ENCODE data around the gene NDUFB2. TPM values are rescaled to one million over a fixed set of nuclear protein-coding genes. Genes with fewer than 3 reads are reported as not detected.

Gene NDUFB2
- total RNA-seq, 2 experiments from 2014 or later, result 73.7 to 84.4 TPM

DNA sequence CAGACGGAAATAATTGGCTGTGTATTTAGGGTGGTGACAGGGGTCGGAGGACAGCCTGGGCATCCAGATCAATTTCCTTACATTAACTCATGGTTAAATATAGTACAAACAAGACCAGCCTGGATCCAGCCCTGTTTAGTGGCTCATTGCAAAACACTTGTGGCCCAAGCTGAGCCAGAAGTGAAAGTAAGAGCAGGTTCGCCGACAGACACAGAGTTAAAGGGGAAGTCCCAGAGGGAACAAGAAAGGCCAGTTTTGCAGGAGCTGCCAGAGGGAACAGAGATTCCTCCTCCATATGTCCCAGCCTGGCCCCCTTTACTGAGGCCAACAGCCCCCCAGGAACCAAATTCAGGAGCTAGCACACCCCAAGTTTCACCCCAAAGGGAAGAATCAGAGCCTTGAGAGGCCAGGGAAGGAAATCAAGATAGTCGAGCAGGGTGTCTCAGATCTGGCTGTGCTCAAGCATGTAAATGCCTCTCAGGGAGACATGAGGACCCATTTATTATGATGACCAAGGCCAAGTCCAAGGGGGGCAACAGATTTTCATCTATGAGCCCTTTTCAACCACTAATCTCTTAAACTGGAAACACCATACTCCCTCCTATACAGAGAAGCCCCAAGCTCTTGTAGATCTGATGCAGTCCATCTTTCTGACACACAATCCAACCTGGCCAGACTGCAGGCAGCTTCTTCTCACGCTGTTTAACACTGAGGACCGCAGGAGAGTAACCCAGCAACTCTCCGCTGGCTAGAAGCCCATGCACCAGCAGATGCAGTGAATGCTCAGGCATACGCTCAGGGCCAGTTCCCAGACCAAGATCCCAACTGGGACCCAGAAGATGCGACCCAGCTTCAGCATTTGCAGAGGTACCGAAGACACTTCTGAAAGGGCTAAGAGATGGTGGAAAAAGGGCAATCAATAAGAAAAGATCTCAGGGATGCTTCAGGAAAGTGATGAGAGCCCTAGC, 39.7 kb upstream of the NDUFB2 start:
- POLR2A ChIA-PET, result interaction anchor here (1.0 kb wide), 1 partner anchor 169 kb away, joined by 3 read pairs; no protein-coding TSS in a partner anchor
- DNase-seq, result peak in 9 of 14 experiments; percentile 18 to 69 (median 32)
- Mint-ChIP-seq H3K36me3 (ENCODE audit: low read depth) (no peaks in the 10 kb centered on the region), H3K27me3 (peaks cover 37% of the 10 kb centered on the region), H3K9me3 (no peaks in the 10 kb centered on the region), H3K4me3 (peak overlapping the region; percentile 82), H3K27ac (peak overlapping the region; percentile 76), H3K4me1 (ENCODE audit: low read depth) (peaks cover 18% of the 10 kb centered on the region)
- peaks cover 20% of the 10 kb centered on the region for H3K4me1 ChIP-seq (ENCODE audit: insufficient read depth, low read length)
- H3K9me3 ChIP-seq (ENCODE audit: control insufficient read depth in 1 of 2, insufficient read depth in 1 of 2, low read length in 2 of 2), result no peaks in the 10 kb centered on the region
- no peaks in the 10 kb centered on the region for H3K36me3 ChIP-seq (ENCODE audit: insufficient read depth, low read length)
- CTCF ChIA-PET, result interaction anchor here (1.1 kb wide), 1 partner anchor 10 kb away, joined by 3 read pairs; no protein-coding TSS in a partner anchor
- TF ChIP-seq, protein P1, sequence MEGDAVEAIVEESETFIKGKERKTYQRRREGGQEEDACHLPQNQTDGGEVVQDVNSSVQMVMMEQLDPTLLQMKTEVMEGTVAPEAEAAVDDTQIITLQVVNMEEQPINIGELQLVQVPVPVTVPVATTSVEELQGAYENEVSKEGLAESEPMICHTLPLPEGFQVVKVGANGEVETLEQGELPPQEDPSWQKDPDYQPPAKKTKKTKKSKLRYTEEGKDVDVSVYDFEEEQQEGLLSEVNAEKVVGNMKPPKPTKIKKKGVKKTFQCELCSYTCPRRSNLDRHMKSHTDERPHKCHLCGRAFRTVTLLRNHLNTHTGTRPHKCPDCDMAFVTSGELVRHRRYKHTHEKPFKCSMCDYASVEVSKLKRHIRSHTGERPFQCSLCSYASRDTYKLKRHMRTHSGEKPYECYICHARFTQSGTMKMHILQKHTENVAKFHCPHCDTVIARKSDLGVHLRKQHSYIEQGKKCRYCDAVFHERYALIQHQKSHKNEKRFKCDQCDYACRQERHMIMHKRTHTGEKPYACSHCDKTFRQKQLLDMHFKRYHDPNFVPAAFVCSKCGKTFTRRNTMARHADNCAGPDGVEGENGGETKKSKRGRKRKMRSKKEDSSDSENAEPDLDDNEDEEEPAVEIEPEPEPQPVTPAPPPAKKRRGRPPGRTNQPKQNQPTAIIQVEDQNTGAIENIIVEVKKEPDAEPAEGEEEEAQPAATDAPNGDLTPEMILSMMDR (IDR thresholded peaks at IDR 0.05), result no peak
- ATAC-seq (ENCODE audit: poor library complexity), result peak; percentile 66
- H3K27ac ChIP-seq (ENCODE audit: low read depth in 1 of 2, low read length in 2 of 2), result no peak overlapping the region
- intact Hi-C loops (cut with DNase I, micrococcal nuclease), result loop anchor here in 1 of 2 experiments (10.0 kb wide), 1 partner anchor 358 kb away; the partner anchor contains the start of gene MRPS33
- no peaks in the 10 kb centered on the region for H3K27me3 ChIP-seq (ENCODE audit: control insufficient read depth in 1 of 2, insufficient read depth in 2 of 2, low read length in 2 of 2)
- H3K4me3 ChIP-seq (ENCODE audit: low read length), result peak overlapping the region; percentile 43

DNA sequence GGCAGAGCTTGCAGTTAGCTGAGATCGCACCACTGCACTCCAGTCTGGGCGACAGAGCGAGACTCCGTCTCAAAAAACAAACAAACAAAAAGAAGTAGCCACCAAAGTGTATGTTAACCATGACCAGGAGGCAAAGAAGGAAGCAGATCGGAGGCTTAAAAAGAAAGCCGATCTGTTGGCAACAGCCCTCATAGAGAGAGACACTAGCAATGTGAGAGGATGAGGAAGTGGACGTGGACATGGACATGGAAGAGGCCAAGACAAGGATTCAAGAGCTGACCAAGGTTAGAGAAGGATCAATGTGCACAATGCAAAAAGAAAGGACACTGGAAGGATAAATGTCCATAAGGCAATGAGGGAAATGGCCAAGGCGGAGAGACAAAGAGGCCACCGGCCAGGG, 38.6 kb upstream of the NDUFB2 start:
- Mint-ChIP-seq H3K9me3 (no peaks in the 10 kb centered on the region), H3K27me3 (peaks cover 37% of the 10 kb centered on the region), H3K36me3 (ENCODE audit: low read depth) (no peaks in the 10 kb centered on the region), H3K4me3 (no peak overlapping the region), H3K27ac (no peak overlapping the region), H3K4me1 (ENCODE audit: low read depth) (peaks cover 18% of the 10 kb centered on the region)
- DNase-seq (no peak), ATAC-seq (ENCODE audit: poor library complexity) (no peak)
- intact Hi-C loops (cut with DNase I, micrococcal nuclease), result loop anchor here in 1 of 2 experiments (10.0 kb wide), 1 partner anchor 357 kb away; the partner anchor contains the start of gene MRPS33
- TF ChIP-seq, protein P1 (IDR thresholded peaks at IDR 0.05), result no peak
- Histone ChIP-seq H3K9me3 (ENCODE audit: control insufficient read depth in 1 of 2, insufficient read depth in 1 of 2, low read length in 2 of 2) (no peaks in the 10 kb centered on the region), H3K4me3 (ENCODE audit: low read length) (no peak overlapping the region), H3K4me1 (ENCODE audit: insufficient read depth, low read length) (peaks cover 20% of the 10 kb centered on the region), H3K27me3 (ENCODE audit: control insufficient read depth in 1 of 2, insufficient read depth in 2 of 2, low read length in 2 of 2) (no peaks in the 10 kb centered on the region), H3K27ac (ENCODE audit: low read depth in 1 of 2, low read length in 2 of 2) (no peak overlapping the region), H3K36me3 (ENCODE audit: insufficient read depth, low read length) (no peaks in the 10 kb centered on the region)
- ChIA-PET CTCF (no interaction called here), POLR2A (no interaction called here)

DNA sequence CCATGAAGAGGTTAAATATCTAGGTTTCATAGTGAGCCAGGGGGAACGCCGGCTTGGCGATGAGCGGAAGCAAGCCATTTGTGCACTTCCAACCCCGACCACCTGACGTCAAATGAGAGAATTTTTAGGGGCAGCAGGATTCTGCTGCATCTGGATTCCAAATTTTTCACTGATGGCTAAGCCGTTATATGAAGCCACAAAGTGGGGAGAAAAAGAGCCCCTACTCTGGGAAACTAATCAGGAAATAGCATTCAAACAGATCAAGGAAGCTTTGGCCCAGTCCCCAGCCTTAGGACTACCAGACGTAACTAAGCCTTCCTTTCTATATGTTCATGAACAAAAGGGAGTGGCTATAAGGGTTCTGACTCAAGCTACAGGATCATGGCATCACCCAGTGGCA, 36.7 kb upstream of the NDUFB2 start:
- ChIA-PET CTCF (no interaction called here), POLR2A (interaction anchor here (2.5 kb wide), 1 partner anchor 13 kb away, joined by 7 read pairs; the partner anchor contains the start of gene ADCK2)
- H3K27ac Mint-ChIP-seq, result no peak overlapping the region
- H3K27me3 Mint-ChIP-seq, result peaks cover 27% of the 10 kb centered on the region
- peaks cover 12% of the 10 kb centered on the region for H3K4me1 Mint-ChIP-seq (ENCODE audit: low read depth)
- no peak overlapping the region for H3K27ac ChIP-seq (ENCODE audit: low read depth in 1 of 2, low read length in 2 of 2)
- no peaks in the 10 kb centered on the region for H3K9me3 ChIP-seq (ENCODE audit: control insufficient read depth in 1 of 2, insufficient read depth in 1 of 2, low read length in 2 of 2)
- no peak overlapping the region for H3K4me3 ChIP-seq (ENCODE audit: low read length)
- TF ChIP-seq, protein P1 (IDR thresholded peaks at IDR 0.05), result no peak
- DNase-seq (no peak), ATAC-seq (ENCODE audit: poor library complexity) (no peak)
- no peaks in the 10 kb centered on the region for H3K36me3 ChIP-seq (ENCODE audit: insufficient read depth, low read length)
- H3K9me3 Mint-ChIP-seq, result no peaks in the 10 kb centered on the region
- H3K4me1 ChIP-seq (ENCODE audit: insufficient read depth, low read length), result peaks cover 15% of the 10 kb centered on the region
- H3K36me3 Mint-ChIP-seq (ENCODE audit: low read depth), result no peaks in the 10 kb centered on the region
- no peaks in the 10 kb centered on the region for H3K27me3 ChIP-seq (ENCODE audit: control insufficient read depth in 1 of 2, insufficient read depth in 2 of 2, low read length in 2 of 2)
- intact Hi-C loops (cut with DNase I, micrococcal nuclease), result loop anchor here in 1 of 2 experiments (10.0 kb wide), 1 partner anchor 355 kb away; the partner anchor contains the start of gene MRPS33
- no peak overlapping the region for H3K4me3 Mint-ChIP-seq
